Hepatocyte (in vitro differentiated cells): ENCODE results near the gene SHH. TPM values are rescaled to one million over a fixed set of nuclear protein-coding genes. Genes with fewer than 3 reads are reported as not detected.

ENCODE experiments used
- DNase-seq: peaks from one replicate; pipeline ENCODE4 v3.0.0-alpha.2; 2016; ENCODE audit warnings: low spot score
- H2AFZ ChIP-seq: fragments of 200-600 bp; sonication (generic); 2 replicates; pipeline ENCODE4 v1.6.0; 2016; ENCODE audit warnings: antibody characterized with exemption, mild to moderate bottlenecking
- H3K27ac ChIP-seq: fragments of 200-600 bp; sonication (generic); 2 replicates; pipeline ENCODE4 v1.5.1; 2016; ENCODE audit warnings: mild to moderate bottlenecking
- H3K27me3 ChIP-seq: fragments of 200-600 bp; sonication (generic); 2 replicates; pipeline ENCODE4 v1.6.1; 2016
- H3K36me3 ChIP-seq: fragments of 200-600 bp; sonication (generic); replicated peaks from 2 replicates; pipeline ENCODE4 v1.5.1; 2016; ENCODE audit warnings: low read depth; ENCODE audit not compliant: insufficient read depth
- H3K4me1 ChIP-seq: fragments of 200-600 bp; sonication (generic); 2 replicates; pipeline ENCODE4 v1.5.1; 2016; ENCODE audit warnings: mild to moderate bottlenecking, moderate library complexity; ENCODE audit not compliant: insufficient read depth
- H3K4me2 ChIP-seq: fragments of 200-600 bp; sonication (generic); 2 replicates; pipeline ENCODE4 v1.6.0; 2016
- H3K4me3 ChIP-seq: fragments of 200-600 bp; sonication (generic); 2 replicates; pipeline ENCODE4 v1.5.1; 2016; ENCODE audit warnings: mild to moderate bottlenecking
- H3K79me2 ChIP-seq: fragments of 200-600 bp; sonication (generic); 2 replicates; pipeline ENCODE4 v1.6.0; 2017; ENCODE audit warnings: mild to moderate bottlenecking
- H3K9me2 ChIP-seq: fragments of 200-600 bp; sonication (generic); replicated peaks from 2 replicates; pipeline ENCODE4 v1.6.0; 2017; ENCODE audit warnings: mild to moderate bottlenecking; ENCODE audit not compliant: insufficient read depth
- H3K9me3 ChIP-seq: fragments of 200-600 bp; sonication (generic); 2 replicates; pipeline ENCODE4 v1.5.1; 2016; ENCODE audit warnings: low read depth, mild to moderate bottlenecking
- H4K20me1 ChIP-seq: fragments of 200-600 bp; sonication (generic); 2 replicates; pipeline ENCODE4 v1.6.0; 2016; ENCODE audit warnings: mild to moderate bottlenecking; ENCODE audit not compliant: insufficient read depth, poor library complexity, severe bottlenecking
- CTCF ChIP-seq: fragments of 200-600 bp; sonication (generic); IDR thresholded peaks from 2 replicates; pipeline ENCODE4 v1.5.1; 2016; ENCODE audit warnings: antibody characterized with exemption, mild to moderate bottlenecking; ENCODE audit not compliant: poor library complexity
- EZH2 ChIP-seq: fragments of 200-600 bp; sonication (generic); IDR thresholded peaks from 2 replicates; pipeline ENCODE4 v1.6.1; 2016; ENCODE audit warnings: antibody characterized with exemption, mild to moderate bottlenecking, borderline replicate concordance
- EZH2phosphoT487 ChIP-seq: fragments of 200-600 bp; sonication (generic); IDR thresholded peaks from one replicate; pipeline ENCODE4 v1.6.1; 2018; ENCODE audit warnings: antibody characterized with exemption, mild to moderate bottlenecking, low read depth, moderate library complexity; ENCODE audit not compliant: unreplicated experiment, severe bottlenecking
- WGBS: methylation state at CpG from one replicate; pipeline ENCODE4 v1.1.6; 2016; ENCODE audit warnings: low lambda C conversion rate; ENCODE audit errors: missing lambda C conversion rate; 5-methylcytosine and 5-hydroxymethylcytosine counted together
- polyA plus RNA-seq: library from polyadenylated mRNA; unstranded; fragments of >200 nt; fragmentation: Nextera tagmentation; extraction: Ambion mirVana; gene quantifications from 2 replicates; pipeline ENCODE4 v1.2.1, GENCODE V29; 2016
- total RNA-seq: library from RNA; depleted of rRNA; stranded (reverse); fragments of >200 nt; gene quantifications from 2 replicates; pipeline ENCODE4 v1.2.3, GENCODE V29; 2014

SHH gene
- total and polyA plus RNA-seq, 2 experiments from 2014 or later, result 12.1 to 21.2 TPM

GRCh38 chr7:155813546-155814315 is 1.5 kb upstream of the SHH start:
- TF ChIP-seq CTCF (no peak), EZH2phosphoT487 (no peak), EZH2 (no peak)
- H3K36me3 ChIP-seq, result no peaks in the 10 kb centered on the region
- H3K4me1 ChIP-seq, result peaks cover 2% of the 10 kb centered on the region
- H3K4me3 ChIP-seq, result no peak overlapping the region
- H3K9me3 ChIP-seq, result no peaks in the 10 kb centered on the region
- no peak overlapping the region for H3K27ac ChIP-seq
- H2AFZ ChIP-seq, result no peak overlapping the region
- no peak for DNase-seq
- H3K27me3 ChIP-seq, result peaks cover 65% of the 10 kb centered on the region
- no peaks in the 10 kb centered on the region for H4K20me1 ChIP-seq
- peak overlapping the region; percentile 95 for H3K4me2 ChIP-seq
- 42% methylated on average over 19 of the region's 19 CpGs for WGBS
- H3K79me2 ChIP-seq, result peaks cover 24% of the 10 kb centered on the region
- no peaks in the 10 kb centered on the region for H3K9me2 ChIP-seq

GRCh38 chr7:155813125-155813524 is 862 bp upstream of the SHH start:
- 37% methylated on average over 8 of the region's 8 CpGs for WGBS
- Histone ChIP-seq H3K79me2 (peaks cover 24% of the 10 kb centered on the region), H3K4me3 (no peak overlapping the region), H4K20me1 (no peaks in the 10 kb centered on the region), H2AFZ (no peak overlapping the region), H3K9me3 (no peaks in the 10 kb centered on the region), H3K36me3 (no peaks in the 10 kb centered on the region), H3K9me2 (no peaks in the 10 kb centered on the region), H3K27ac (peak overlapping the region; percentile 96), H3K27me3 (peaks cover 68% of the 10 kb centered on the region), H3K4me1 (peaks cover 8% of the 10 kb centered on the region), H3K4me2 (peak overlapping the region; percentile 95)
- TF ChIP-seq CTCF (no peak), EZH2 (no peak), EZH2phosphoT487 (no peak)
- DNase-seq, result no peak

GRCh38 chr7:155811560-155811894 is 736 bp downstream of the SHH start:
- no peaks in the 10 kb centered on the region for H4K20me1 ChIP-seq
- peaks cover 24% of the 10 kb centered on the region for H3K79me2 ChIP-seq
- H3K4me3 ChIP-seq, result peak overlapping the region; percentile 72
- no peaks in the 10 kb centered on the region for H3K9me3 ChIP-seq
- H3K9me2 ChIP-seq, result no peaks in the 10 kb centered on the region
- H3K36me3 ChIP-seq, result no peaks in the 10 kb centered on the region
- DNase-seq, result peak; percentile 70
- no peak overlapping the region for H2AFZ ChIP-seq
- peaks cover 15% of the 10 kb centered on the region for H3K4me1 ChIP-seq
- peak overlapping the region; percentile 95 for H3K4me2 ChIP-seq
- peak overlapping the region; percentile 96 for H3K27ac ChIP-seq
- TF ChIP-seq EZH2 (no peak), CTCF (no peak), EZH2phosphoT487 (no peak)
- WGBS, result 2% methylated on average over 13 of the region's 13 CpGs
- peaks cover 74% of the 10 kb centered on the region for H3K27me3 ChIP-seq
